ENCODE measurements around the gene PRKCB.

PRKCB gene

GRCh38 chr16:23975293-23975692, 139.5 kb downstream of the PRKCB start:
- no peak overlapping the region for H2AFZ ChIP-seq (ENCODE audit: low read length)
- TF ChIP-seq EZH2phosphoT487 (IDR thresholded peaks at IDR 0.05; ENCODE audit: borderline replicate concordance) (no peak), CTCF (conservative IDR thresholded peaks at IDR 0.05; ENCODE audit: low read length) (no peak)

GRCh38 chr16:23976091-23976490, 140.3 kb downstream of the PRKCB start:
- H3K4me1 ChIP-seq (ENCODE audit: insufficient read depth, low read length, poor library complexity, severe bottlenecking): peaks cover 44% of the 10 kb centered on the region
- H3K4me2 ChIP-seq (ENCODE audit: low read depth, low read length, poor library complexity, severe bottlenecking): peak overlapping the region; percentile 49
- H3F3A ChIP-seq (ENCODE audit: low read depth): 0 out of 2 replicates have a peak, but pooled peaks cover 7% of the 10 kb centered on the region
- H3K9me2 ChIP-seq (replicated peaks; ENCODE audit: low read depth, low read length): no peaks in the 10 kb centered on the region
- H2AFZ ChIP-seq (ENCODE audit: low read length): no peak overlapping the region
- no peak overlapping the region for H3K9ac ChIP-seq (ENCODE audit: low read depth, low read length, poor library complexity, severe bottlenecking)
- H4K20me1 ChIP-seq (ENCODE audit: insufficient read depth, low read length, poor library complexity, severe bottlenecking): peaks cover 8% of the 10 kb centered on the region
- TF ChIP-seq CTCF (conservative IDR thresholded peaks at IDR 0.05; ENCODE audit: low read length): no peak
- no peak for TF ChIP-seq EZH2phosphoT487 (IDR thresholded peaks at IDR 0.05; ENCODE audit: borderline replicate concordance)
- no peaks in the 10 kb centered on the region for H3K9me3 ChIP-seq (ENCODE audit: insufficient read depth, low read depth, low read length)
- H3K79me2 ChIP-seq (ENCODE audit: insufficient read depth, low read length): peaks cover 54% of the 10 kb centered on the region
- H3K4me3 ChIP-seq (ENCODE audit: low read length, poor library complexity, severe bottlenecking): no peak overlapping the region
- H3K27me3 ChIP-seq (ENCODE audit: insufficient read depth, low read length, poor library complexity, severe bottlenecking): no peaks in the 10 kb centered on the region
- H3K36me3 ChIP-seq (ENCODE audit: insufficient read depth, low read length): no peaks in the 10 kb centered on the region

More at GRCh38 chr16:23975293-23975692, 139.5 kb downstream of the PRKCB start:
- H3K4me2 ChIP-seq (ENCODE audit: low read depth, low read length, poor library complexity, severe bottlenecking): no peak overlapping the region
- no peak overlapping the region for H3K4me3 ChIP-seq (ENCODE audit: low read length, poor library complexity, severe bottlenecking)
- H3K36me3 ChIP-seq (ENCODE audit: insufficient read depth, low read length): no peaks in the 10 kb centered on the region
- no peaks in the 10 kb centered on the region for H3K27me3 ChIP-seq (ENCODE audit: insufficient read depth, low read length, poor library complexity, severe bottlenecking)
- no peaks in the 10 kb centered on the region for H3K9me2 ChIP-seq (replicated peaks; ENCODE audit: low read depth, low read length)
- H3K79me2 ChIP-seq (ENCODE audit: insufficient read depth, low read length): peaks cover 62% of the 10 kb centered on the region
- H3K4me1 ChIP-seq (ENCODE audit: insufficient read depth, low read length, poor library complexity, severe bottlenecking): peaks cover 44% of the 10 kb centered on the region
- 0 out of 2 replicates have a peak, but pooled peaks cover 7% of the 10 kb centered on the region for H3F3A ChIP-seq (ENCODE audit: low read depth)
- no peak overlapping the region for H3K9ac ChIP-seq (ENCODE audit: low read depth, low read length, poor library complexity, severe bottlenecking)
- no peaks in the 10 kb centered on the region for H3K9me3 ChIP-seq (ENCODE audit: insufficient read depth, low read depth, low read length)
- H4K20me1 ChIP-seq (ENCODE audit: insufficient read depth, low read length, poor library complexity, severe bottlenecking): peaks cover 8% of the 10 kb centered on the region

GRCh38 chr16:23976524-23976923, 140.7 kb downstream of the PRKCB start:
- no peaks in the 10 kb centered on the region for H3K36me3 ChIP-seq (ENCODE audit: insufficient read depth, low read length)
- peaks cover 8% of the 10 kb centered on the region for H4K20me1 ChIP-seq (ENCODE audit: insufficient read depth, low read length, poor library complexity, severe bottlenecking)
- peaks cover 49% of the 10 kb centered on the region for H3K79me2 ChIP-seq (ENCODE audit: insufficient read depth, low read length)
- no peak overlapping the region for H2AFZ ChIP-seq (ENCODE audit: low read length)
- 0 out of 2 replicates have a peak, but pooled peaks cover 7% of the 10 kb centered on the region for H3F3A ChIP-seq (ENCODE audit: low read depth)
- peak overlapping the region; percentile 51 for H3K9ac ChIP-seq (ENCODE audit: low read depth, low read length, poor library complexity, severe bottlenecking)
- H3K27me3 ChIP-seq (ENCODE audit: insufficient read depth, low read length, poor library complexity, severe bottlenecking): no peaks in the 10 kb centered on the region
- peak overlapping the region; percentile 49 for H3K4me2 ChIP-seq (ENCODE audit: low read depth, low read length, poor library complexity, severe bottlenecking)
- no peaks in the 10 kb centered on the region for H3K9me2 ChIP-seq (replicated peaks; ENCODE audit: low read depth, low read length)
- peaks cover 44% of the 10 kb centered on the region for H3K4me1 ChIP-seq (ENCODE audit: insufficient read depth, low read length, poor library complexity, severe bottlenecking)
- H3K9me3 ChIP-seq (ENCODE audit: insufficient read depth, low read depth, low read length): no peaks in the 10 kb centered on the region
- TF ChIP-seq EZH2phosphoT487 (IDR thresholded peaks at IDR 0.05; ENCODE audit: borderline replicate concordance): no peak
- peak overlapping the region; percentile 3 for H3K4me3 ChIP-seq (ENCODE audit: low read length, poor library complexity, severe bottlenecking)

GRCh38 chr16:23979441-23979840, 143.7 kb downstream of the PRKCB start:
- Histone ChIP-seq H3K4me1 (ENCODE audit: insufficient read depth, low read length, poor library complexity, severe bottlenecking) (peaks cover 32% of the 10 kb centered on the region), H3K79me2 (ENCODE audit: insufficient read depth, low read length) (peaks cover 37% of the 10 kb centered on the region), H3K9me3 (ENCODE audit: insufficient read depth, low read depth, low read length) (no peaks in the 10 kb centered on the region), H4K20me1 (ENCODE audit: insufficient read depth, low read length, poor library complexity, severe bottlenecking) (no peaks in the 10 kb centered on the region), H3K4me3 (ENCODE audit: low read length, poor library complexity, severe bottlenecking) (no peak overlapping the region), H2AFZ (ENCODE audit: low read length) (no peak overlapping the region), H3F3A (ENCODE audit: low read depth) (0 out of 2 replicates have a peak, but pooled peaks cover 3% of the 10 kb centered on the region), H3K36me3 (ENCODE audit: insufficient read depth, low read length) (no peaks in the 10 kb centered on the region), H3K27me3 (ENCODE audit: insufficient read depth, low read length, poor library complexity, severe bottlenecking) (no peaks in the 10 kb centered on the region), H3K4me2 (ENCODE audit: low read depth, low read length, poor library complexity, severe bottlenecking) (no peak overlapping the region), H3K9ac (ENCODE audit: low read depth, low read length, poor library complexity, severe bottlenecking) (no peak overlapping the region), H3K9me2 (replicated peaks; ENCODE audit: low read depth, low read length) (no peaks in the 10 kb centered on the region)
- TF ChIP-seq EZH2phosphoT487 (IDR thresholded peaks at IDR 0.05; ENCODE audit: borderline replicate concordance): no peak
- no peak for TF ChIP-seq CTCF (conservative IDR thresholded peaks at IDR 0.05; ENCODE audit: low read length)
